NCI-H2107 treated with DMSO at 0.1 percent for 48 hours (cell line): Measurements from ENCODE around the gene DYSF.
"Not testable (repeated sequence)": the region's sequence is repeated elsewhere in the genome, so short reads cannot be mapped to it uniquely, and the experiment has no call there.

Source experiments
- DNase-seq: peaks from one replicate; lab custom pipeline; 2025; ENCODE audit not compliant: unreplicated experiment; lab: John Stamatoyannopoulos, UW

Gene DYSF

DNA sequence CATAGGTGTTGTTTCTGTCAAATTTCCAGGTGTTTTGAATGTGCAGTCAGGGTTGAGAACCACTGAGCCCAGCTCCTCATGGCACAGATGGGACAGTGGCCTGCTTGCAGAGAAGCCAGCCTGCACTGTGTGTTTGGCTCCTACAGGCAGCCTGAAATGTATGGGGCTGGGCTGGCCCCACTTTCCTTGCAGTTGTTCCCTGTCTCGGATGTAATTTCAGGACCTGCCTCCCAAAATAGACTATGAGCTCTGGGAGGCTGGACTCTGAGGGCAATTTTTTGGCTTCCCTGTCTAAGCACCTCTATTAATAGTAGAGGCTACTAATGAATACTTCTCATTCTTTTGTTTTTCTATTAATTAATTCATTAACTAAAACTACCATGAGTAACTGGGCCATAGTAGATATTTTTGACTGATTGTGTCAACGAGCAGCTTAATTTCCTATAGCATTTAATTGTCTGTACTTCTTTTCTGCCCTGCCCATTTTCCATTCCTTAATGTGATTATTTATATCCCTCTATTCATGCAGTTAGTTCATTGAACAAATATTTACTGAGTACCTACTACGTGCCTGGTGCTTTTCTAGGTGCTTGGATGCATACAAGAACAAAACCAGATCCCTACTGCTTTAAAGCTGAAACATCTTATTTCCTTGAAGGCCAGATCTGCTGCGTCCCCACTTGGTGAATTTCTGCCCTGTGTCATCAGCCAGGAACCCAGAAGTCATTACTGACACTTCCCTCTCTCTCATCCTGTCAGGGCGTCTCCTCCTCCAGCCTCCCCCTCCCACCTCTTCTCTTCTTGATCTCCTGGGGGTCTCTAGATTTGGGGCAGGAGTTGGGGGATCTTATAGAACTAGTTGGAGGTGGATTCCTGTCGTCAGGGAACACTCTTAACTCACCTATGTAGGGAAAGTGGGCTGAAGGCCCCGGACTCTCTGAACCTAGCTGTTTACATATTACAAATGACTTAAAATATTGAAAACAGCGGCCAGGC, 16.3 kb downstream of the DYSF start:
- no peak for DNase-seq

DNA sequence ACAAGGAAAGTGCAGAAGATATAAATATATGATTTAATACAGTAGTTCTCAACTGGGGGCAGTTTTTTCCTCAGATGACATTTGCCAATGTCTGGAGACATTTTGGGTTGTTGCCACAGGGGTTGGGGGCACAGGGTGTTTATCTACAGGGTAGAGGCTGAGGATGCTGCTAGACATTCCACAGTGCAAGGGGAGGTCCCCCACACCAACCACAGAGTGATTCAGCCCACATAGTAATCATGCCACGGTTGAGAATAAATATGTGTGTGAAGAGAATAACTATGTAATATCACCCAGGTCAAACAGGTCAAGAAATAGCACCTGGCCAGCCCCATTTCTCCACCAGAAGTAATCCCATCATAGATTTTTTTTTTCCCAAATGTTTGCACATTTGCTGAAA, 17.9 kb downstream of the DYSF start:
- DNase-seq, result no peak

DNA sequence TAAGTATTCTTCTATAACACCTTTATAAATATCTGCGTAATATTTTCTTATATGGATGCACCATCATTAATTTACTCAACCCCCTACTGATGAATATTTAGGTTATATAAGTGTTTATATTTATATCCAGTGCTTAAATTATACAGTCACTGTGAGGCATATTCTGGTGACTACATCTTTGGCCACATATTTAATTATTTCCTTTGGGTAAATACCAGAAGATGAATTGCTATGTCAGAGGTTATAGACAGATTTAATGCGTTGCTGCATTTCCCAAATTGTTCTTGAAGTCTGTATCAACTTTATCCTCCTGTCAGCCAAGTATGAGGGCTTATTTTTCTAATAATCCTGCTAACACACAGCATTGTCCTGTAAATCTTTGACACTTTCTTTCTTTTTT, 18.7 kb downstream of the DYSF start:
- no peak for DNase-seq

DNA sequence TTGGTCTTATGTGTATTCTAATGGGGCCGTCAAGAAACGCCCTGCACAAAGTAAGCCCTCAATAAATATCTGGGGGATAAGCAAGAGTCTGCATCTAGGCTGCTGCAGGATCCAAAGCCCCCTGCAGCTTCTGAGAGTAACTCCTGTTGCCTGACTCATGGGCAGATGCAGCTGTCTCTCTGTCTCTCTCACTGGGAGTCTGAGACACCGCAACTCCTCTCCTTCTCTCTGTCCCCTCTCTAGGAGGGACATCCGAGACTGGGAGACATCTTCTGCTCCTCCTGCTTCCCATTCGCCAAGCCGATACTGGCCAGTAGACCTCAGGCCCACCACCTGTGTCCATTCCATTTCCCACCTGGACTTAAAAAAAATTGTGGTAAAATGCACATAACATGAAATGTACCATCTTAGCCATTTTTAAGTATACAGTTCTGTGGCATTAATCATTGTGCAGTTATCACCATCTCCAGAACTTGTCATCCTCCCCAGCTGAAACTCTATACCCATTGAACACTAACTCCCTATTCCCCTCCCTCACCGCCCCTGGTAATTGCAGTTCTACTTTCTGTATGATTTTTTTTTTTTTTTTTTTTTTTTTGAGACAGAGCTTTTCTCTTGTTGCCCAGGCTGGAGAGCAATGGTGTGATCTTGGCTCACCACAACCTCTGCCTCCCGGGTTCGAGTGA, 20.1 kb downstream of the DYSF start:
- no peak for DNase-seq

DNA sequence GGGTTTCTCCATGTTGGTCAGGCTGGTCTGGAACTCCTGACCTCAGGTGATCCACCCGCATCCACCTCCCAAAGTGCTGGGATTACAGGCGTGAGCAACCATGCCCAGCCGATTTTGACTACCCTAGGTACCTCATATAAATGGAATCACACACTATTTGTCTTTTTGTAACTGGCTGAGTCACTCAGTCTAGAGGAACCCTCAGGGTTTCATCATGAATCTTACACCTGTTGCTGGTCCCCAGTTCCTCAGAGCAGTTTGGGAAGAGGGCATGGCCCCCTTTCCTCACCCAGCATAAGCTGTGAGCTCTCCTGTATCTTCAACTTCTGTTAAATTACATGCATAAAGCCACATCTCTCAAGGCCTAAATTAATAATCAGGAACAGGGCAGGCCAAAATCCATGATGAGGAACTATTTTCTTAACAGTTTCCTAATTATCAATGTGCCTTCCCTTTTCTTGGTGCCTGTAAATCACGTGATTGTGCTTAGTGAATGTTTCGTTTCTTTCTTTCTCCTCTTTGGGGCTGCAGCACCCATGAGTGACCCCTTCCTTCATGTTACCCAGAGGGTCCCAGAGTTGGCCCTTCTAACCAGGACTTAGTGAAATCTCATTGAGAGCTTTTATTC, 20.9 kb downstream of the DYSF start:
- no peak for DNase-seq

DNA sequence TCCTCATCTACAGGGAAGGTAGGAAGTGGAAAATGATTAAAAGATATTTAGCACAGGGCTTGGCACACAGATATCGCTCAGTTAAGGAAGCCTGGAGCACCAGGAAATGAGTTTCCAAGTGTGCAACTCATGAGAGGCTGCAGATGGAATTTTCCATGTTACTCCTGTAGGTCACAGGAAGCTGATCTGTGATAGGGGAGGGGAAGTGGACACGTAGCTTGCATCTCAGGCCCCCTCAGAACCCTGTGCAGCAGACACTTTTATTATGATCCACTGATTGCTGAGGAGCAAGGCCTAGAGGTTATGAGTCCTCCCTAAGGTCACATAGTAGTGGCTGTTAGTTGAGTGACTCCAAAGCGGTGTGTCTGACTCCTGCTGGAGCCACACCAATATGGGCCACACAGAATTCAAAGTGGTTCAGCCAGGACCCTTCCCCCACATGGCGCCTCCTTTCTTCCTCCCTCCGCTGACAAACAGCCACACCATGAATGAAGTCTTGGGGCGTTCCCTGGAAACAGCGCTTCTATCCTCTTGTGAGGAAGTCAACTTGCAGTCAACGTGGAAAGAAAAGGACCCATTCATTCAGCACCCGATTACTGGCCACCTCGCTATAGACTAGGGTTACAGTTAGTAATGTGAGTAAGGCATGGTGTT, 21.5 kb downstream of the DYSF start:
- DNase-seq, result no peak

DNA sequence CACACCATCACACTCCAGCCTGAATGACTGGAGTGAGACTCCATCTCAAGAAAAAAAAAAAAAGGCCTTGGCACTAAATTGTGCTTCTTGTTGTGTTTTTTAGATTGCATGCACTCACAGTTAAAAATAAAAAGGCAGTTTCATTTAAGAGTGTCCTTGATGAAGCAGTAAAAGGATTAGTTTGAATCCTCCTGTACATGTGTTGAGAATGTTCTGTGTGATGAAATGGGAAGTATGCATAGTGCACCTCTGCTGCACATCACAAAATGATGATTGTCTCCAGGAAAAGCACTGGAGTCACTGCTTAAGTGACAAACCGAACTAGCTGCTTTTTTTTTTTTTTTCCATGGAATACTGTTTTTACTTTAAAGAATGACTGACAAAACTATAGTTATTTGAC, 23.1 kb downstream of the DYSF start:
- no peak for DNase-seq

DNA sequence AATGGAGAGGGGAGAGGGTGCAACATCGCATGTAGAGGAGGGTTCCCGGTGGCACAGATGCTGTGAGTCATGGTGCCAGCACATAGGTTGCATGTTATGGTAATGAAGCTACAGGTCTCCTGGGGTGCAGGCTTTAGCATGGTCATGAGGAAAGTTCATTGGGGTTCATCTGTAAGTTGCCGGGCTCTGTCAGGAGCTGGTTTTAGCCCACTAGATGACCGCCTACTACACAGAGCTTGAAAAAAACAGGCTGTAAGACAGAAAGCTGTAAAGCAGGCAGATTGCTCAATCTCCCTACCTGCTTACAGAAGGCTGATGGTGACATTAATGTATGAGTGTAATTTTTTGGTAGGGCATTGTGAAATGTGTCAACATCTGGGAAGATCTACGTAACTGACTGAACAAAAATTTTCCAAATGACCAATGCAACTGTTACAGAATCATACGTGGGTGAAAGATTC, 23.9 kb downstream of the DYSF start:
- no peak for DNase-seq

DNA sequence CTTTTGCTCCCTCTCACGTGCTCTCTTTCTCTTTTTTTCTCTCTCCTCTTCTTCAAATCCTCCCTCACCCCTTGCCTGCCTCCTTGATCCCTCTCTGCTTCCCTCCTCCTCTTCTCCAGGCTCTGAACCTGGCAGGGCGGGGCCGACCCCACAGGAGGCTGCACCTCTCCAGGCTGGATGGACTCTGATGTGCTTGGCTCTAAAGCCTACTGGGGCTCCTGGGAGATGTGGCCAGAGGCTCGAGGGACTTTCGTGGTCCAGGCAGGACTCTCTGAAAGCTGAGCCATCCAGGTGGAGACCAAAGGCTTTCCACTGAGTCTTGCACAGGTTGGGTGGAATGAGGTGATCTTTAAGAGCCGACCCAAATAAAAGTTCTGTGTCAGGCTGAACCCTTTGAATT, 25.4 kb downstream of the DYSF start:
- no peak for DNase-seq

DNA sequence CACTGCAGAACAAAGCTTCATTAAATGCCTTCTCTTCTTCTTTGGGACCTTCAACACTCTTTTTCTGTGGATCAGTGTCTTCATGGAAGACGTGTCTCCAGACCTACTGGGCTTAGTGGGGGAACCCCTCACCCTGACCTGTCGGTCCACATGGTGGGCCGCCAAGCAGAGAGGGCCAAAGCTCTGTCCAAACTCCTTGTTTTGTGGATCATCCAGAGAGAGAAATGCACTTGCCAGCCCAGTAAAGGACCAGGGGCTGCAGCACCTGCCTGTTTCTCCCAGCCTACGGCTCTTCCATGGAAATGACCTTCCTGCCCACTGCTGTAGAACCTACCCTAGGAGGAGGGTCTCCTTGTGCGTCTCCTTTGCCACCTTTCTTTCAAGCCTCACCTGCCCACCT, 25.9 kb downstream of the DYSF start:
- DNase-seq, result no peak

DNA sequence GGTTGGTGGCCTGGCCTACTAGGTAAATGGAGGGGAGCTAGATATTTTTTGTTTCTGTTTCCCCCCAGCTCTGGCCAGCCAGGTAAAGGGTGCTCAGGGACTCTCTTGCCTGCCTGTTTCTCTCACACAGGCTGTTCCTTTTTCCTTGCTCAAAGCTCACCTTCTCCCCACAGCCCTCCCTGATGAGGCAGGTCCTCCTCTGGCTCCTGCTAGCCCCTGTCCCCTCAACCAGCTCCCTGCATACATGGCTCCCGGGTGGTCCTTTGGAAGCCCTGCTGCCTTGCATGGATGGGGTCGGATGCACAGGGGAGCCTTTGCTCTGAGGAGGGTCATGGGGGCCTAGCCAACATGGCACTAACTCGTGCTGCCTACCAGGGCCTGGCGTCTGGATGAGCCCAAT, 27.8 kb downstream of the DYSF start:
- no peak for DNase-seq

DNA sequence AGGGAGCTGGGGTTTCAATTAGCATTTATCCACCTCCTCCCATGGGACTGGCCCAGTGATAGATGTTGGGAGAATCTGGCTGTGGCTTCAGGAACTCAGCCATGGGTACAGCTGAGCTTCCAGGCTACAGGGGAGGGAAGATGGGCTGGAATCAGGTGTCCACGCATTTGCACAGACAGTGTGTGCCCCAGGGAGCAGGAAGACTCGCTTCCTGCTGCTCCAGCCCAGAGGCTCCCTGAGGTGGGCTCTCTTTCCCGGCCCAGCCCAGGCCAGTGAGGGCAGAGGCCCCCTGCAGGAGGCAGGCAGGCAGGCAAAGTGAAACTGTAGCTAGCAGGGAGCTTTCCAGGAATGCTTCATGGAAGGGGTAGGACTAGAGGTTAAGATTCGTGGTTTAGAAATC, 28.7 kb downstream of the DYSF start:
- no peak for DNase-seq

DNA sequence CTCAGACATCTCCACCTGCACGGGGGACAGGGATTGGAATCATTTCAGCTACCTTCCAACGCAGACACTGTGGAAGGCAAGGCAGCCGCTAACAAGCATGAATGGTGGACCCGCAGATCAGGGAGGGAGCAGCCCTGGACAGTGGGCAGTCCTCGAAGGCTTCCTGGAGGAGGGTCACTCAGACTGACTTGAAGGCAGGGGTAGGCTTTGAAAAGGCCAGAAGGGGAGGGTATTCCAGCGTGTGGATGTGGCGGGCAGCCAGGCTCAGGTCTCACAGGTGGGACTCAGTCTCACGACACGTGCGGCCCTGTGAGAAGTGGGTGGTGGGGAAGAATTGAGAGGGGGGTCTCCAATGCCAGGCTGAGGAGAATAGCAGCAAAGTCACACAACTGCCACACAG, 29.9 kb downstream of the DYSF start:
- DNase-seq, result no peak

DNA sequence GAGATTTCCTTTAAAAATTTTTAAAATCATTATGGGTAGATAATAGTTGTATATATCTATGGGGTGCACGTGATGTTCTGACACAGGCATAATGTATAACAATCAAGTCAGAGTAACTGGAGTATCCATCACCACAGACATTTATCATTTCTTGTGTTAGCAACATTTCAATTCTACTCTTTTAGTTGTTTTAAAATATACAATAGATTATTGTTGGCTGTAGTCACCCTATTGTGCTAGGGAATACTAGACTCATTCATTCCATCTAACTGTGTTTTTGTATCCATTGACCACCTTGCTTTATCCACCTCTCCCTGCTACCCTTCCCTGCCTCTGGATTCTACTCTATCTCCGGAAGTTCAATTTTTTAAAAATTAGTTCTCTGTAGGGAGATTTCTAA, 31.0 kb downstream of the DYSF start:
- DNase-seq, result no peak

DNA sequence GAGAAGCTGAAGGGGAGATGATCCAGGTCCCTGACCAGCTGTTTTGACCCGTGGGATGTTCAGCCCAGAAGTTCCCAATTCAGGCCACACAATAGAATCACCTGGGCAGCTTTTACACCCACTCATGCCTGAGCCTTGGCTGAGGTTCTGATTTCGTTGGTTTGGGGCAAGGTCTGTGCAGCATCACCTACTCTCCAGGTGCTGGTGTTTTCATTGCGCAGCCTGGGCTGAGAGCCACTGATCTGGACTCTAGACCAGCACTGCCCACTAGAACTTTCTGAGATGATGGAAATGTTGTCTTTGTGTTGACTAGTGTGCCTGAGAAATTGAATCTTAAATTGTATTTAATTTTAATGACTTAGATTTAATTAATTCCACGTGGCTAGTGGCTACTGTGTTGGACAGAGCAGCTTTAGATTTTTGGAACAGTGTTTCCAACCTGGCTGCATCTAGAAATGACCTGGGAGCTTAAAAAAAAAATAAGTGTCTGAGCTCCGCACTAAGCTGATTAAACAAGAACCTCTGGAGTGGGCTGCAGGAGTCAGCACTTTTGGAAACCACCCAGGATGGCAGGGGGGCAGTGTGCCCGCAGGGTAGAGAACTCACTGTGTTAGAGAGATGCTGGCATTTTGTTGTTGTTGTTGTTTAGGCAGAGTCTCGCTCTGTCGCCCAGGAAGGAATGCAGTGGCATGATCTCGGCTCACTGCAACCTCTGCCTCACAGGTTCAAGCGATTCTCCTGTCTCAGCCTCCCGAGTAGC, 33.7 kb downstream of the DYSF start:
- no peak for DNase-seq

DNA sequence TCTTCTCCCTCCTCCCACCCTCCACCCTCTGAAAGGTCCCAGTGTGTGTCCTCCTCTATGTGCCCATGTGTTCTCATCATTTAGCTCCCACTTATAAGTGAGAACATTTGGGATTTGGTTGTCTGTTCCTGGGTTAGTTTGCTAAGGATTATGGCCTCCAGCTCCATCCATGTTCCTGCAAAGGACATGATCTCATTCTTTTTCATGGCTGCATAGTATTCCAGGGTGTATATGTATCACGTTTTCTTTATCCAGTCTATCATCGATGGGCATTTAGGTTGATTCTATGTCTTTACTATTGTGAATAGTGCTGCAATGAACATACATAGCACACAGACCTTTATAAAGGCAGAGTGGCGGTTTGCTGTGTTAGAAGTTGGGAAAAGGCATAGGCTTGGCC, 38.2 kb downstream of the DYSF start:
- DNase-seq, result not testable (repeated sequence)

DNA sequence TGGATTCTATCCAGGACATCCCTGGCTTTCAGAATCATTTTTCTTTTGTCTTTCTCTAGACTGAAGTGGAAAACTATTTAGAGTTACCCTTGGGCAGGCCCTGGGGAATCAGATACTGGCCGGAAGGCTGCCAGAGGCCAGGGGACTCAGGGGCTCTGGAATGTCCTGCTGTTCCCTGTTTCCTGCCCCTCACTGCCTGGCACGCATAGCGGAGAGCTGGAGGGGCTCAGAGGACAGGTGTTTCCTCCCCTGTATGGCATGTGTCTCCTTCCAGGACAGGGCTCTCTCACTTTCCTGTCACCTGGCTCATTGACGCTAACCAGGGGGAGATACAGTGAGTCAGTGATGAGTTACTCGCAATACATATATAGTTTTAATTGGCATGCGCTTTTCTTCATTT, 38.8 kb downstream of the DYSF start:
- DNase-seq, result no peak

DNA sequence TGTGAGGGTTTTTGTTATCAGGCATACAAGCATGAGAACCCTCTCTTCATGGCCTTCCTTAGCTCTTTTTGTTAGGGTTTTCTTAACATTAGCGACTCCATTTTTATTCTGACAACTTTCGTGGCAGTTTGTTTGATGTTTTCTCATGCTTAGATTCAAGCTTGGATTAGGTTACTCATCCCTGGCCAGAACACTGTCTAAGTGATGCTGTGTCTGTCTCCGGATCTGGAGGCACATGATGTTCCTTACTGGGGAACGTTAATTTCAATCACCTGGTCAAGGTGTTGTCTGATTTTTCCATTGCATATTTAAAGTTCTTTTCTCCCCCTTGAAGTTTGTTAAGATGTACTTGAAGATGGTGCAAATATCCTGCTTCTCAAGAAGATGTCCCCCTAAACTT, 40.7 kb downstream of the DYSF start:
- DNase-seq, result no peak

DNA sequence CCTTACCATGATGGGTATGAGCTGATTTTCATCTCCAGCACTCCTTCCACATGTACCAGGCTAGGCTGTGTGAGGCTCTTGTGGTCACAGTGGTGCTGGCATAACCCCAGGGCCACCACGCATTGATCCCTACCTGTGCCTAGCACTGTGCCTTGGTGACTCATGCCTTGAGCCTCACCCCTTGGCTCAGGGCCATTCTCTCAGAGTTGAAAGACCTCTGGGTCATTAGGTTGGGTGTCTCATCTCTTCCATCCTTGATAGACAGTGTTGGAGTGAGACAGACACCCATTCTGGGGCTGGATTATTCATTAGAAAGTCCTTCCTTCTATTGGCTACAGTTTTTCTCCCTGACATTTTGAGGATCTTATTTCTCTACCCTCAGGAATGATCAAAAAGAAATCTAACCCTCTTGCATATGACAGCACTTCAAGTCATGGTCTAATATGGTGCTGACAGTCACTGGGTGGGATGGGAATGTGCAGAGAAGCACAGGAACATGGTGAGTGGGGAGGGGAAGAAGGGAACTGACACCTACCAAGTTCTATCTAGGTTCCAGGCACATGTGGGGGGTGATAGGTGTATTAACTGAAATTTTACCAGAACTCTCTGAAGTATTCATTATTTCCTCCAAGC, 41.3 kb downstream of the DYSF start:
- DNase-seq, result no peak

DNA sequence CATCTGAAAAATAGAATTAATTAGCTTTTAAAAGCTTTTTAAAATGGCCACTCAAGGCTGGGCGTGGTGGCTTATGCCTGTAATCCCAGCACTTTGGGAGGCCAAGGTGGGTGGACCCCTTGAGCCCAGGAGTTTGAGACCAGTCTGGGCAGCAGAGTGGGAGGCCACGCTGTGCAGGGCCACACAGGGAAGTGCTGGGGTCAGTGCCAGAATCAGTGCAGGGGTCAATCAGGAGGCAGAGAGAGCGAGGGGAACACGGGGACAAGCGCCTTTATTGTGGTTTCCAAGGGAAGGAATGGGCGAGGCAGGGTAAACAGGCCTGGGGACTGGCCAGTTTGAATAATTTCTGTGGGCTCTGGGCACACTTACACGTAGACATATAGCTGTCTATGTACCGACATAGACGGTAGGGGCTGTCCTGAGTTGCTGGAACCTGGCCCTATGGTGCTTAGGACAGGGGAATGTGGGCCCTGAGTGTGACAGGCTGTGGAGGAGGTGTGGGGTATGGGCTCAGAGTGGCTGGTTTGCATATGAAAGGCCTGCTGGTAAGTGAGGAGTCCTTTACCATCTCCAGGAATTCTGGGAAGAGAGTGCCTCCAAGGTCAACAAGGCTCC, 42.9 kb downstream of the DYSF start:
- no peak for DNase-seq
